Measurements from ENCODE around the gene DCUN1D2.

GRCh38 chr13:113413178-113413897 is 77.2 kb downstream of the DCUN1D2 start:
- TF ChIP-seq, protein P1, sequence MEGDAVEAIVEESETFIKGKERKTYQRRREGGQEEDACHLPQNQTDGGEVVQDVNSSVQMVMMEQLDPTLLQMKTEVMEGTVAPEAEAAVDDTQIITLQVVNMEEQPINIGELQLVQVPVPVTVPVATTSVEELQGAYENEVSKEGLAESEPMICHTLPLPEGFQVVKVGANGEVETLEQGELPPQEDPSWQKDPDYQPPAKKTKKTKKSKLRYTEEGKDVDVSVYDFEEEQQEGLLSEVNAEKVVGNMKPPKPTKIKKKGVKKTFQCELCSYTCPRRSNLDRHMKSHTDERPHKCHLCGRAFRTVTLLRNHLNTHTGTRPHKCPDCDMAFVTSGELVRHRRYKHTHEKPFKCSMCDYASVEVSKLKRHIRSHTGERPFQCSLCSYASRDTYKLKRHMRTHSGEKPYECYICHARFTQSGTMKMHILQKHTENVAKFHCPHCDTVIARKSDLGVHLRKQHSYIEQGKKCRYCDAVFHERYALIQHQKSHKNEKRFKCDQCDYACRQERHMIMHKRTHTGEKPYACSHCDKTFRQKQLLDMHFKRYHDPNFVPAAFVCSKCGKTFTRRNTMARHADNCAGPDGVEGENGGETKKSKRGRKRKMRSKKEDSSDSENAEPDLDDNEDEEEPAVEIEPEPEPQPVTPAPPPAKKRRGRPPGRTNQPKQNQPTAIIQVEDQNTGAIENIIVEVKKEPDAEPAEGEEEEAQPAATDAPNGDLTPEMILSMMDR (IDR thresholded peaks at IDR 0.05; ENCODE audit: low read length), result no peak
- TF ChIP-seq EZH2phosphoT487 (IDR thresholded peaks at IDR 0.05; ENCODE audit: low read length), result no peak
